ENCODE measurements around the gene ANKS3.

DNA sequence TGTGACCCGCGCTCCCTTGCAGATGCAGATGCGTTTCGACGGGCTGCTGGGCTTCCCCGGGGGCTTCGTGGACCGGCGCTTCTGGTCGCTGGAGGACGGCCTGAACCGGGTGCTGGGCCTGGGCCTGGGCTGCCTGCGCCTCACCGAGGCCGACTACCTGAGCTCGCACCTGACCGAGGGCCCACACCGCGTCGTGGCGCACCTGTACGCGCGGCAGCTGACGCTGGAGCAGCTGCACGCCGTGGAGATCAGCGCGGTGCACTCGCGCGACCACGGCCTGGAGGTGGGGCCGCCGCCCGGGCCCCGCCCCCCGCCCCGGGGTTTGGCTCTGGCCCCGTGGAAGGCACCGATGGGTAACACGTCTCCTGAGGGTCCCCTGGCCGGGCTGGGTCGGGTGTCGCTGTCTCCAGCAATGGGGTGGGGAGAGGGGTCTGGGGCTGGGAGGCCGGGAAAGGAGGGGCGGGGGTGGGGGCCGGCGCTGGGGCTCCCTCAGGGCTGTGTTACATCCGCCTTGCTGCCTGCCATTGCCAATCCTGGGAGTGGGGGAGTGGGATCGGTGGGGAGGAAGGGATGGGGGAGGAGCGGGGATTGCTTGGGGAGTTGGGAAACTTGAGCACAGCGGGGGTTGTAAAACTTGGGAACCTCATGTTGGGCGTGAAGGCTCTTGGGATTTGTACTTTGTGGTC lies 40.0 kb downstream of the ANKS3 start:
- TF ChIP-seq, protein P1, sequence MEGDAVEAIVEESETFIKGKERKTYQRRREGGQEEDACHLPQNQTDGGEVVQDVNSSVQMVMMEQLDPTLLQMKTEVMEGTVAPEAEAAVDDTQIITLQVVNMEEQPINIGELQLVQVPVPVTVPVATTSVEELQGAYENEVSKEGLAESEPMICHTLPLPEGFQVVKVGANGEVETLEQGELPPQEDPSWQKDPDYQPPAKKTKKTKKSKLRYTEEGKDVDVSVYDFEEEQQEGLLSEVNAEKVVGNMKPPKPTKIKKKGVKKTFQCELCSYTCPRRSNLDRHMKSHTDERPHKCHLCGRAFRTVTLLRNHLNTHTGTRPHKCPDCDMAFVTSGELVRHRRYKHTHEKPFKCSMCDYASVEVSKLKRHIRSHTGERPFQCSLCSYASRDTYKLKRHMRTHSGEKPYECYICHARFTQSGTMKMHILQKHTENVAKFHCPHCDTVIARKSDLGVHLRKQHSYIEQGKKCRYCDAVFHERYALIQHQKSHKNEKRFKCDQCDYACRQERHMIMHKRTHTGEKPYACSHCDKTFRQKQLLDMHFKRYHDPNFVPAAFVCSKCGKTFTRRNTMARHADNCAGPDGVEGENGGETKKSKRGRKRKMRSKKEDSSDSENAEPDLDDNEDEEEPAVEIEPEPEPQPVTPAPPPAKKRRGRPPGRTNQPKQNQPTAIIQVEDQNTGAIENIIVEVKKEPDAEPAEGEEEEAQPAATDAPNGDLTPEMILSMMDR (conservative IDR thresholded peaks at IDR 0.05), result no peak
- TF ChIP-seq EZH2 (IDR thresholded peaks at IDR 0.05; ENCODE audit: low read depth), result no peak
